H1 (cell line): ENCODE data around the gene SS18L1. TPM values are rescaled to one million over a fixed set of nuclear protein-coding genes. Genes with fewer than 3 reads are reported as not detected.

Experiments
- CTCF ChIA-PET: fragments of 300-600 bp; sonication (Branson Sonifier 250); formaldehyde crosslinking; loops from one replicate; lab custom pipeline; 2021; ENCODE audit not compliant: partially characterized antibody; lab: Charles Lee
- POLR2A ChIA-PET: fragments of 300-600 bp; sonication (Branson Sonifier 250); formaldehyde crosslinking; loops from one replicate; lab custom pipeline; 2021; ENCODE audit warnings: inconsistent platforms; ENCODE audit not compliant: partially characterized antibody; lab: Charles Lee
- DNase-seq, 2 experiments: peaks; one replicate each; pipeline versions ENCODE4 v3.0.0 to v3.0.0-alpha.2; 2010 to 2022; ENCODE audit warnings: low spot score in 2 of 2, low read depth in 1 of 2, mixed read lengths in 1 of 2
- FAIRE-seq: peaks from 2 replicates; lab custom pipeline; 2011; peaks lifted over from hg19 to GRCh38; lab: Jason Lieb, UNC
- H2AFZ ChIP-seq: 2 replicates; pipeline ENCODE4 v1.8.1; 2012; ENCODE audit warnings: low read length, inconsistent platforms
- H2AK5ac ChIP-seq: 2 replicates; pipeline ENCODE4 v1.6.1; 2013; ENCODE audit warnings: low read depth, low read length
- H2BK120ac ChIP-seq: replicated peaks from 2 replicates; pipeline ENCODE3; 2013; ENCODE audit warnings: low read depth, low read length, inconsistent platforms
- H2BK12ac ChIP-seq: 2 replicates; pipeline ENCODE4 v1.6.1; 2013; ENCODE audit warnings: low read depth, low read length
- H2BK15ac ChIP-seq: 2 replicates; pipeline ENCODE4 v1.6.1; 2013; ENCODE audit warnings: low read length
- H2BK20ac ChIP-seq: 2 replicates; pipeline ENCODE4 v1.6.1; 2013; ENCODE audit warnings: low read length
- H2BK5ac ChIP-seq: 2 replicates; pipeline ENCODE4 v1.6.1; 2013; ENCODE audit warnings: low read depth, low read length
- H3K14ac ChIP-seq: 2 replicates; pipeline ENCODE4 v1.6.1; 2013; ENCODE audit warnings: inconsistent platforms; ENCODE audit not compliant: insufficient read length
- H3K18ac ChIP-seq: 2 replicates; pipeline ENCODE4 v1.6.1; 2013; ENCODE audit warnings: low read length; ENCODE audit errors: extremely low read depth
- H3K23ac ChIP-seq: 2 replicates; pipeline ENCODE4 v1.6.1; 2013; ENCODE audit warnings: inconsistent platforms; ENCODE audit not compliant: insufficient read length
- H3K23me2 ChIP-seq: 2 replicates; pipeline ENCODE4 v1.6.1; 2013; ENCODE audit warnings: low read depth, low read length
- H3K27ac ChIP-seq: 2 replicates; pipeline ENCODE4 v1.6.1; 2011; ENCODE audit warnings: low read depth, low read length, inconsistent platforms
- H3K27me3 ChIP-seq, 4 experiments: replicated peaks in 1 of 4; 1 replicate in 1 of 4; 2 replicates in 3 of 4; pipeline versions ENCODE4 v1.6.1 to v1.8.1; 2011 to 2013; ENCODE audit warnings: low read length in 3 of 4, mild to moderate bottlenecking in 3 of 4, inconsistent platforms in 2 of 4, mixed read lengths in 2 of 4, moderate library complexity in 1 of 4; ENCODE audit not compliant: control insufficient read depth in 3 of 4, insufficient read depth in 3 of 4; ENCODE audit errors: extremely low read depth in 1 of 4
- H3K36me3 ChIP-seq, 4 experiments: 2 replicates each; pipeline versions ENCODE4 v1.6.1 to v1.8.1; 2011 to 2013; ENCODE audit warnings: mild to moderate bottlenecking in 4 of 4, low read length in 3 of 4, moderate library complexity in 2 of 4, control low read depth in 1 of 4, inconsistent platforms in 1 of 4; ENCODE audit not compliant: insufficient read depth in 4 of 4, control insufficient read depth in 2 of 4
- H3K4ac ChIP-seq: replicated peaks from 2 replicates; pipeline ENCODE3; 2013; ENCODE audit warnings: low read length, low read depth, mixed read lengths, inconsistent platforms; ENCODE audit not compliant: insufficient read length
- H3K4me1 ChIP-seq, 4 experiments: replicated peaks in 1 of 4; 1 replicate in 1 of 4; 2 replicates in 3 of 4; pipeline versions ENCODE4 v1.6.1 to v1.8.1; 2011 to 2013; ENCODE audit warnings: low read length in 3 of 4, inconsistent platforms in 2 of 4, mixed read lengths in 1 of 4; ENCODE audit not compliant: insufficient read depth in 4 of 4, control insufficient read depth in 3 of 4
- H3K4me2 ChIP-seq, 2 experiments: 2 replicates each; pipeline versions ENCODE4 v1.6.1 to v1.8.1; 2011 to 2013; ENCODE audit warnings: low read depth in 2 of 2, low read length in 2 of 2, control low read depth in 1 of 2, inconsistent platforms in 1 of 2, mild to moderate bottlenecking in 1 of 2; ENCODE audit not compliant: insufficient read depth in 1 of 2
- H3K4me3 ChIP-seq, 4 experiments: fragments of 200-600, 300-600 bp in 1 of 4; sonication (generic), shearing (Covaris generic), sonication (Bioruptor Twin) in 1 of 4; 2 replicates each; pipeline versions ENCODE4 v1.5.1 to v1.8.1; 2011 to 2016; ENCODE audit warnings: low read length in 4 of 4, low read depth in 3 of 4, control low read depth in 2 of 4, inconsistent platforms in 2 of 4, mild to moderate bottlenecking in 2 of 4, mixed read lengths in 1 of 4, moderate library complexity in 1 of 4; ENCODE audit not compliant: insufficient read depth in 2 of 4; ENCODE audit errors: extremely low read depth in 1 of 4
- H3K56ac ChIP-seq: replicated peaks from 2 replicates; pipeline ENCODE3; 2013; ENCODE audit warnings: low read depth, mild to moderate bottlenecking, mixed read lengths, low read length, inconsistent platforms; ENCODE audit not compliant: insufficient read length
- H3K79me1 ChIP-seq: 2 replicates; pipeline ENCODE4 v1.6.1; 2013; ENCODE audit warnings: low read depth, low read length, control low read depth
- H3K79me2 ChIP-seq, 2 experiments: 2 replicates each; pipeline versions ENCODE4 v1.6.1 to v1.8.1; 2012 to 2013; ENCODE audit warnings: low read length in 2 of 2, mild to moderate bottlenecking in 2 of 2, inconsistent platforms in 1 of 2; ENCODE audit not compliant: insufficient read depth in 2 of 2, control insufficient read depth in 1 of 2
- H3K9ac ChIP-seq, 4 experiments: replicated peaks in 1 of 4; 1 replicate in 1 of 4; 2 replicates in 3 of 4; pipeline versions ENCODE4 v1.6.1 to v1.8.1; 2011 to 2013; ENCODE audit warnings: low read depth in 3 of 4, low read length in 3 of 4, control low read depth in 2 of 4, mild to moderate bottlenecking in 2 of 4, moderate library complexity in 2 of 4, inconsistent platforms in 1 of 4; ENCODE audit errors: extremely low read depth in 1 of 4
- H3K9me3 ChIP-seq, 2 experiments: 2 replicates each; pipeline versions ENCODE4 v1.6.1 to v1.8.1; 2012 to 2013; ENCODE audit warnings: mild to moderate bottlenecking in 2 of 2, moderate library complexity in 2 of 2, control low read depth in 1 of 2, inconsistent platforms in 1 of 2, low read depth in 1 of 2, low read length in 1 of 2, mixed read lengths in 1 of 2; ENCODE audit not compliant: insufficient read depth in 2 of 2
- H4K20me1 ChIP-seq, 2 experiments: replicated peaks in 1 of 2; 2 replicates each; pipeline versions ENCODE3 to v1.8.1; 2011 to 2013; ENCODE audit warnings: inconsistent platforms in 2 of 2, low read length in 2 of 2, mild to moderate bottlenecking in 1 of 2; ENCODE audit not compliant: insufficient read depth in 2 of 2, control insufficient read depth in 1 of 2
- H4K5ac ChIP-seq: 2 replicates; pipeline ENCODE4 v1.6.1; 2013; ENCODE audit warnings: low read length, low read depth, mixed read lengths, inconsistent platforms; ENCODE audit not compliant: insufficient read length
- H4K8ac ChIP-seq: 2 replicates; pipeline ENCODE4 v1.8.0; 2013; ENCODE audit warnings: mild to moderate bottlenecking, moderate library complexity, low read length, inconsistent platforms; ENCODE audit not compliant: insufficient read depth; ENCODE audit errors: extremely low read depth
- H4K91ac ChIP-seq: replicated peaks from 2 replicates; pipeline ENCODE3; 2013; ENCODE audit warnings: low read length, mixed read lengths, inconsistent platforms; ENCODE audit not compliant: insufficient read length
- CHD1 ChIP-seq: IDR thresholded peaks from 2 replicates; pipeline ENCODE4 v1.6.1; 2012; ENCODE audit warnings: low read depth, low read length, improper control_type of control experiment
- NANOG ChIP-seq: IDR thresholded peaks from 2 replicates; pipeline ENCODE4 v1.6.1; 2011; ENCODE audit warnings: low read length, low read depth, mild to moderate bottlenecking, inconsistent platforms; ENCODE audit not compliant: insufficient read depth, poor library complexity, severe bottlenecking
- PHF8 ChIP-seq: fragments of 200-600 bp; sonication (generic); conservative IDR thresholded peaks from 2 replicates; pipeline ENCODE4 v1.7.1; 2012; ENCODE audit warnings: low read depth, mild to moderate bottlenecking, inconsistent platforms, low read length, moderate library complexity
- SIN3A ChIP-seq, 2 experiments: IDR thresholded peaks in 1 of 2; conservative IDR thresholded peaks in 1 of 2; 2 replicates each; pipeline ENCODE4 v1.6.1; 2011 to 2012; ENCODE audit warnings: low read length in 2 of 2, improper control_type of control experiment in 1 of 2, low read depth in 1 of 2, mild to moderate bottlenecking in 1 of 2
- TAF7 ChIP-seq: optimal IDR thresholded peaks from 2 replicates; pipeline ENCODE3; 2011; ENCODE audit warnings: low read depth, mild to moderate bottlenecking, inconsistent platforms, low read length, moderate library complexity, borderline replicate concordance
- TCF12 ChIP-seq: IDR thresholded peaks from 2 replicates; pipeline ENCODE4 v1.6.1; 2011; ENCODE audit warnings: low read depth, mild to moderate bottlenecking, low read length
- USF2 ChIP-seq: IDR thresholded peaks from 2 replicates; pipeline ENCODE4 v1.6.1; 2011; ENCODE audit warnings: low read length, improper control_type of control experiment
- WGBS, 2 experiments: shearing (Covaris generic) in 1 of 2; methylation state at CpG; one replicate each; pipeline versions ENCODE4 v1.1.6 to v1.1.7; 2013 to 2015; ENCODE audit warnings: low lambda C conversion rate in 2 of 2, mixed read lengths in 2 of 2, inconsistent platforms in 1 of 2, low coverage in 1 of 2, missing lambda C conversion rate in 1 of 2; ENCODE audit not compliant: insufficient replicate concordance in 2 of 2, insufficient coverage in 1 of 2, insufficient read length in 1 of 2; ENCODE audit errors: extremely low coverage in 1 of 2, missing lambda C conversion rate in 1 of 2; 5-methylcytosine and 5-hydroxymethylcytosine counted together
- polyA plus RNA-seq, 7 experiments: library from polyadenylated mRNA; depleted of rRNA in 3 of 7; stranded (reverse) in 5 of 7; unstranded in 2 of 7; fragments of >200 nt in 5 of 7; fragments of 200-250 nt in 2 of 7; gene quantifications; 1 replicate in 5 of 7; 2 replicates in 1 of 7; 4 replicates in 1 of 7; pipeline versions ENCODE4 v1.2.1 to v1.2.3, GENCODE V29; 2011 to 2013; ENCODE audit warnings: missing spikeins in 2 of 7, mixed read lengths in 2 of 7
- total RNA-seq: library from RNA; stranded (reverse); fragmentation: NEBNext Ultra II Directional; extraction: Animal tissue kit (Norgen Biotek cat#: 25700); gene quantifications from 2 replicates; pipeline ENCODE4 v1.2.1, GENCODE V29; 2021

Gene SS18L1
- total and polyA plus RNA-seq, 2 of the 8 experiments (the other 6 are each of a cell fraction or from before 2014, with no cell fraction given): 28.4 to 29.7 TPM

GRCh38 chr20:62215020-62215990 is 71.7 kb downstream of the SS18L1 start:
- Histone ChIP-seq H3K23ac (no peak overlapping the region), H3K23me2 (peaks cover 12% of the 10 kb centered on the region; the same call in 1 of the 2 replicates), H2BK120ac (no peak overlapping the region), H2AK5ac (no peak overlapping the region), H3K14ac (no peak overlapping the region), H3K4me3 (no peak overlapping the region), H3K4ac (no peak overlapping the region), H3K79me2 (no peaks in the 10 kb centered on the region), H2BK20ac (no peak overlapping the region), H2BK15ac (no peak overlapping the region), H3K27me3 (peaks cover 9 to 24% (median 21%) of the 10 kb centered on the region in 4 experiments; a peak in 6 of 7 replicates), H4K5ac (no peak overlapping the region), H3K18ac (no peak overlapping the region), H4K91ac (no peak overlapping the region), H3K9ac (no peak overlapping the region), H4K8ac (no peak overlapping the region), H2BK5ac (no peak overlapping the region), H3K36me3 (no peaks in the 10 kb centered on the region), H2BK12ac (no peak overlapping the region), H3K4me1 (peaks cover 0 to 17% (median 9%) of the 10 kb centered on the region in 4 experiments; a peak in 5 of 7 replicates), H2AFZ (no peak overlapping the region), H3K9me3 (no peaks in the 10 kb centered on the region), H3K56ac (no peak overlapping the region), H3K4me2 (no peak overlapping the region), H4K20me1 (peaks cover 3 to 11% of the 10 kb centered on the region in 2 experiments), H3K79me1 (no peaks in the 10 kb centered on the region), H3K27ac (no peak overlapping the region)
- WGBS, 2 experiments: 94% methylated on average over 21 of the region's 29 CpGs; no CpG with 5 or more reads in 1 of the 2 experiments
- no peak for TF ChIP-seq TCF12
- no peak for TF ChIP-seq USF2
- no peak for TF ChIP-seq SIN3A (conservative IDR thresholded peaks at IDR 0.05 in 1 of 2, IDR thresholded peaks at IDR 0.05 in 1 of 2; ENCODE audit: low read depth in 1 of 2, low read length in 2 of 2)
- no peak for TF ChIP-seq TAF7
- TF ChIP-seq NANOG: no peak
- no peak for TF ChIP-seq PHF8
- no peak for TF ChIP-seq CHD1
- DNase-seq (no peak), FAIRE-seq (no peak)
- CTCF ChIA-PET: no interaction called here
- POLR2A ChIA-PET: no interaction called here
